WI38 (cell line): ENCODE data around the gene PRR36.

ENCODE experiments used
- H3K4me3 ChIP-seq: 2 replicates; pipeline ENCODE4 v1.5.1; 2011; ENCODE audit warnings: low read depth, mild to moderate bottlenecking, control low read depth, low read length
- TF ChIP-seq, protein P1 (sequence below): IDR thresholded peaks from 2 replicates; pipeline ENCODE4 v1.5.1; 2012; ENCODE audit warnings: low read depth, mild to moderate bottlenecking, control low read depth, low read length

PRR36 gene

DNA sequence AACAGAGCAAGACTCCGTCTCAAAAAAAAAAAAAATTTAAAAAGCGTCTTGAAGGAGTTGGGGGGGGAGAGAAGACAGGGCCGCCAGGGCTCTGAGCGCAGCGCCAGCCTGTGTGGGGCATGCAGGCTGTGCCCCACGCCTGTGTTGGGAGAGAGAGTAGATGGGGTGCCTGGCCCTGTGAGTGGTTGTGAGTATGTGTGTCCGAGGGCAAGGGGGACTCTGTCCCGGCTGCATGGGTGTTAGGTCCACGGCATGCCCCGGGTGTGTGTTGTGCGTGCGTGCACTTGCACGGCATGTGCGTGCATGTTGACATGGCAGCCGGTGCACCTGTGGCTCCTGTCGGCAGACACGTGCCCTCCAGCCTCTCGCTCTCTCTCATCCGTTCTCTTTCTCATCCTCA lies 32.9 kb upstream of the PRR36 start:
- H3K4me3 ChIP-seq: no peak overlapping the region
- TF ChIP-seq, protein P1, sequence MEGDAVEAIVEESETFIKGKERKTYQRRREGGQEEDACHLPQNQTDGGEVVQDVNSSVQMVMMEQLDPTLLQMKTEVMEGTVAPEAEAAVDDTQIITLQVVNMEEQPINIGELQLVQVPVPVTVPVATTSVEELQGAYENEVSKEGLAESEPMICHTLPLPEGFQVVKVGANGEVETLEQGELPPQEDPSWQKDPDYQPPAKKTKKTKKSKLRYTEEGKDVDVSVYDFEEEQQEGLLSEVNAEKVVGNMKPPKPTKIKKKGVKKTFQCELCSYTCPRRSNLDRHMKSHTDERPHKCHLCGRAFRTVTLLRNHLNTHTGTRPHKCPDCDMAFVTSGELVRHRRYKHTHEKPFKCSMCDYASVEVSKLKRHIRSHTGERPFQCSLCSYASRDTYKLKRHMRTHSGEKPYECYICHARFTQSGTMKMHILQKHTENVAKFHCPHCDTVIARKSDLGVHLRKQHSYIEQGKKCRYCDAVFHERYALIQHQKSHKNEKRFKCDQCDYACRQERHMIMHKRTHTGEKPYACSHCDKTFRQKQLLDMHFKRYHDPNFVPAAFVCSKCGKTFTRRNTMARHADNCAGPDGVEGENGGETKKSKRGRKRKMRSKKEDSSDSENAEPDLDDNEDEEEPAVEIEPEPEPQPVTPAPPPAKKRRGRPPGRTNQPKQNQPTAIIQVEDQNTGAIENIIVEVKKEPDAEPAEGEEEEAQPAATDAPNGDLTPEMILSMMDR: no peak

DNA sequence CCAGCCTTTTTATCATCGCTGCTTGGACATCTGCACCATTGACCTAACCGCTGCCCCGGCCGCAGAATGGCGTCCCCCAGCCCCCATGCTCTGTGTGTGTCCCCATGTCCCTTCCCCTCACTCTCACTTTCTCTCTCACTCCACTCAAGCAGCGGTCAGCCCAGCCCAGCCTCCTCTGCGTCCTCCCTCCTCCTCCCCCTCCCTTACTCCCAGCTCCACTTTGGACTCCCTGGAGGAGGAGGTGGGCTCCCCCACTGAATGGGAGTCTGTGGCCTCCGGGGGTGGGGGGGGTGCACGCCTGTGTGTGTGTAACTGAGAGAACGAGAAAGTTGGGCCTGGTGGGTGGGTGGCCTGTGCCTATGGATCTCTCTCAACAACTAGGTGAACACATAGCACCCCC lies 31.7 kb upstream of the PRR36 start:
- TF ChIP-seq, protein P1: no peak
- no peak overlapping the region for H3K4me3 ChIP-seq

DNA sequence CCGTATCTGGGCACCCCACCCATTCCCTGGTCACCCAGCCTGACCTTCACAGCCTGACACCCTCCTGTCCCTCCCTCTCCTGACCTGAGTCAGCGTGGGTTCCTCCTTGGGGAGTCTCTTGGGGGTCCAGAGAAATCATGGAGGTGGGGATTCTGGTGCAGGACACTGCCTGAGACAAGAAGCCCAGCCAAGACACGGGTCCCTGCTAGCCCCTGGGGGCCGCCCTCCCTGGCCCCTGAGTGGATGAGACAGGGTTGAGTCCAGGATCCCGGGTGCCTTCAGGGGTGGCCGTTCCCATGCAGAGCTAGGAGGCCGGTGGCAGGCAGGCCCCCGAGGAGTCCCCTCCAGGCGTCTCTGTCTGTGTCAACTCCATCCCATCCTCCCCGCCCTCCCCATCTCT lies 31.1 kb upstream of the PRR36 start:
- TF ChIP-seq, protein P1: no peak
- peak overlapping the region; percentile 81; the same call in 1 of the 2 replicates for H3K4me3 ChIP-seq

DNA sequence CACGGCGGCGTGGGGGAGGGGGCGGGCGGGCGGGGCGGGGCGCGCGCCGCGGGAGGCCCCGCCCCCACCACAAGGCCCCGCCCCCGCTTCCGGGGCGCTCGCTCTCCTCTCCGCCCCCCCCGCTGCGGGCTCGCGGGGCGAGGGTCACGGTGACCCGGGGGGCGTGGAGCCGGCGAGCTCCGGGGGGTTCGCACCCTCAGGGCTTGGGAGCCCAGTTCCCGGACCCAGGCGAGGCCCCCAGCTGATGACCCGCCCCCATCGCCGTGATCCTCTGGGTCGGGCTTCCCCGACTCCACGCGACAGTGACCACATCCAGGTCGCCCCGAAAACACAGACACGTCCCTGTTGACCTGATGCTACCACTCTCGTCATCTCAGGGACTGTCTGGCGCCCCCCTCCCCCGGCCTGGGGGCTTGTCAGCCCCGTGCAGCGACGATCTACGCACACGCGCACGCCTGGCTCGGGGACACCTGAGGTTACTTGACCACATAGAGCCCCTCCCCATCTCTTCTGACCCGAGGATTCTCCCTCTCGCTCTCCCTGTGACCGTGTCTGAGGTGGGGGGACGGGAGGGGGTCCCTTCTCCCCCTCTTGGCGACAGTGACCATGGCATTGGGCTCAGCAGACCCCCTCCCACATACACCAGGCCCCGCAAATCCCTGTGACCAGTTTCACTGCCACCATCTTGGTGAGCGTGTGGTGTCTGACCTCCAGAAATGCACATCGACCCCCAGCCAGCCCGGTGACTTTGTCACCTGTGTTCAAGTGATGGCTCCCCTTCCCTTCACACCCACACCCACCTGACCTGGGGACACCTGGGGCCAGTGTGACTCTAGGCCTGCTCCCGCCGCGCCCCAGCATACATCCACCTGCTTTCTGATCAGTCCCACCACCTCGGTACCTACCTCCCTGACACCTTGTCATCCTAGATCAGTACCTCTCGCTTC lies 30.2 kb upstream of the PRR36 start:
- TF ChIP-seq, protein P1: no peak
- peak overlapping the region; percentile 81 for H3K4me3 ChIP-seq

DNA sequence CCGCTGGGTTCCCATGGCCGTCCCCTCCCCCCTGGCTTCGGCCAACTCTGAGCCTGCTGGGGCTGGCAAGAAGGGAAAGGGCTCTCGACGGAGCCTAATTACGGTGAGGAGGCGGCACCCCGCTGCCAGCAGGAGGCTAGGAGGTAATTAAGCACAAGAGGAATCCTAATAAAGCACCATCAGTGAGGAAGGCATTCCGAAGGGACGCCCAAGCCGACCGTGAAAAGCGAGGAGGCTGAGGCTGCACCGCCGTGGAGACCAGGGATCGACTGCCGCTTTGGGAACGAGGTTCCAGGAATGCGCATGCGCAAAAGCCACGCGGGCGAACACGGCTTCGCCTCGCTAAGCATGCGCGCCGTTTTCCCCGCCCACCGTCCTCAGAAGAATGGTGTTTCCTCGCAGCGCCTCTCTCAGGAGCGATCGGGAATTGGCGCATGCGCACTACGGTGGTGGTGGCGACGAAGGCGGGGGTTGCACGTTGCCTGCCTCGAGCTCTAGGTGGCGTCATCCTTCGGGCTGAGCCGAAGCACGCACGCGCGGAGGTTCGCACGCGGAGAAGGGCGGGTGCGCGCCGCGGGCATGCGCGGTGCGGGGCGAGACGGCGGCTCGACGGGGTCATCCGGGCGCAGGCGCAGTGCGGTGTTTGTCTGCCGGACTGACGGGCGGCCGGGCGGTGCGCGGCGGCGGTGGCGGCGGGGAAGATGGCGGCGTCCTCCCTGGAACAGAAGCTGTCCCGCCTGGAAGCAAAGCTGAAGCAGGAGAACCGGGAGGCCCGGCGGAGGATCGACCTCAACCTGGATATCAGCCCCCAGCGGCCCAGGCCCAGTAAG lies 29.3 kb upstream of the PRR36 start, which contains the start of gene MAP2K7:
Gene MAP2K7 (plus strand): TSS at position 634 of the 830 bp plus-strand sequence. CDS start 68 bp downstream, at position 702.
- TF ChIP-seq, protein P1: no peak
- H3K4me3 ChIP-seq: peak within 1 kb of the TSS; percentile 81

DNA sequence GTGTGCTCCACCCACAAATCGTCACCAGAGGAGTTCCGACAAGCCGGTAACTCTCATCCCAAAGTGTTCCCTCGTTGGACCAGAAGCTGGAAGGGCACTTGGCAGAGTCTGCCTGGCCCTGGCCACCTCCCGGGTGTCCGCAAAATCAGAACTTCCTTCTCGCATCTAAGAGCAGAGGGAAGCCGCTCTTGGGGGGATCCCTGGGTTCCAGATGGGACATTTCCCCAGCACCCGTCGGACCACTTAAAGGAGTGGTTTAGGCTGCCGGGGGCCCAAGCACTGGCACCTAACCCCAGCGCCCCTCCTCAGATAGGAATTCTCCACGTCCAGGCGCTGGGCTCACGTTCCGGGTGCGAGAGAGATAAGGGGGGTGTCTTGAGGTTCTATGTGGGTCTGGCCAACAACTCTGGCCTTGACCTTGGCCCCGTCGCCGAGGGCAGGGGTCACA lies 28.6 kb upstream of the PRR36 start:
- TF ChIP-seq, protein P1: no peak
- peak overlapping the region; percentile 75 for H3K4me3 ChIP-seq
